IPS DF 6.9 (cell line): ENCODE data around the gene LRP8.

ENCODE experiments used
- DNase-seq: peaks from one replicate; pipeline ENCODE4 v3.0.0-alpha.2; 2013; ENCODE audit warnings: low read depth, low spot score
- H3K27ac ChIP-seq: one replicate; pipeline ENCODE4 v1.5.1; 2013; ENCODE audit warnings: low read length, control low read depth
- H3K27me3 ChIP-seq: 2 replicates; pipeline ENCODE4 v1.6.1; 2013; ENCODE audit warnings: mild to moderate bottlenecking, low read length; ENCODE audit not compliant: control insufficient read depth, insufficient read depth
- H3K36me3 ChIP-seq: 2 replicates; pipeline ENCODE4 v1.6.1; 2013; ENCODE audit warnings: low read length; ENCODE audit not compliant: control insufficient read depth, insufficient read depth
- H3K4me1 ChIP-seq: 2 replicates; pipeline ENCODE4 v1.6.1; 2013; ENCODE audit warnings: low read length; ENCODE audit not compliant: control insufficient read depth, insufficient read depth
- H3K4me3 ChIP-seq: 2 replicates; pipeline ENCODE4 v1.5.1; 2013; ENCODE audit warnings: mild to moderate bottlenecking, low read length
- H3K9me3 ChIP-seq: 2 replicates; pipeline ENCODE4 v1.6.1; 2013; ENCODE audit warnings: low read length, inconsistent platforms; ENCODE audit not compliant: control insufficient read depth, insufficient read depth
- WGBS: extraction: QIAGEN DNeasy Blood & Tissue Kit; methylation state at CpG from one replicate; pipeline ENCODE4 v1.1.7; 2013; ENCODE audit warnings: mixed read lengths, missing lambda C conversion rate; ENCODE audit not compliant: insufficient read length, insufficient coverage; 5-methylcytosine and 5-hydroxymethylcytosine counted together

Gene LRP8

GRCh38 chr1:53321366-53321765 is 6.5 kb downstream of the LRP8 start:
- no peak for DNase-seq
- peaks cover 2% of the 10 kb centered on the region; the same call in 1 of the 2 replicates for H3K4me1 ChIP-seq
- H3K4me3 ChIP-seq, result no peak overlapping the region
- WGBS, result no CpG with 5 or more reads among the region's 5 CpGs
- no peak overlapping the region for H3K27ac ChIP-seq
- H3K27me3 ChIP-seq, result no peaks in the 10 kb centered on the region
- peaks cover 23% of the 10 kb centered on the region for H3K36me3 ChIP-seq
- no peaks in the 10 kb centered on the region for H3K9me3 ChIP-seq

DNA sequence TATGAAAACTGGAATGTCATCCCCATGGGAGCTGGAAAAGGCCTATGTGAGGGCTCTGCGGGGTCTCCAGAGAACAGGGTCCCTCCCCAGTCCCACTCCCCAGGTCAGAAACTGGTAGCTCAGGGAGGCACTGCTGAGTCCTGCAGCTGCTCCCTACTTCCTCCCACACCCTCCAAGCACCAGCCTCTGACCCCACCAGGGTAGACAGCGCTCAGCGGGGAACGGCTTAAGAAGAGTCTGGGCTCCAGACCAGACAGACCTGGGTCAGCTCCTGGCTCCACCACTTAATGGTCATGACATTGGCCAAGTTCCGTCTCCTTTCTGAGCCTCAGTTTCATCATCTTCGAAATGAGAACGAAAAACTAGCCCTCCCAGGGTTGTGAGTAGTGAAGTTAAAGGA is 7.2 kb downstream of the LRP8 start:
- Histone ChIP-seq H3K9me3 (no peaks in the 10 kb centered on the region), H3K4me1 (peaks cover 2% of the 10 kb centered on the region; the same call in 1 of the 2 replicates), H3K27ac (no peak overlapping the region), H3K36me3 (peaks cover 23% of the 10 kb centered on the region), H3K4me3 (no peak overlapping the region), H3K27me3 (no peaks in the 10 kb centered on the region)
- no peak for DNase-seq
- no CpG with 5 or more reads among the region's 7 CpGs for WGBS

DNA sequence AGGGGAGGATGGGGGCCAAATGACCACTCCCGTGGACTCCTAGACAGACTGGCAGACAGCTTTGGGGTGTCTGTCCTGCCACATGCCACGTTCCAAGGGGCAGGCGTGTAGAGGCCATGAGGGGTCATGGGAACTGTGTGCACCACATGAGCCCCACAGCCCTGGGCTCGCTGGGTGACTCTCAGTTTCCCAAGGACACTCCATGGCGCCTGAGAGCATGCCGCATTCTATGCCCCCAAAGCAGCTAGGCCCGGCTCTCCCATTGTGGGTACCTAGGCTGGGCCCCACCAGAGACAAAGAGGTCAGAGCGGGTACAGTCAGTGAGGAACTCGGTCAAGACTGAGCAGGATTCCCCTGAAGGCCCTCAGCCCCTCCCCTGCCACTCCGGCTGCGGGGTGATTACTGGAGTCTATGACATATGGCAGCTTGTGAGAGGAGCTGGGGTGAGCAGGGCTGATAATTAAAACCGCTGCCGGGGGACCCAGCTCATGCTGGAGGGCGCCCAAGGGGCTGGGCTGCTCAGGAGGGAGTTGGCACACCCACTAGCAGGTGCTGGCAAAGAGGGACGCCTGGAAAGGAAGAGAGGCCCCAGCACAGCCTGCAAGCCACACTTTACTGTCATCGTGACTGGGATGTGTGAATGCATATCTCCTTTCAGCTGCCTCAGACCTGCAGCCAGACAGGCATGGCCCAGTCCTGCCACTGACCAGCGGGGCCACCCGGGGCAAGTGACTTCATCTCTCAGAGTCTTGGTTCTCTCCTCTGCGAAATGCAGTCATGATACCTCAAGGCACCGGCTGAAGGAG is 8.4 kb downstream of the LRP8 start:
- DNase-seq, result no peak
- WGBS, result no CpG with 5 or more reads among the region's 20 CpGs

DNA sequence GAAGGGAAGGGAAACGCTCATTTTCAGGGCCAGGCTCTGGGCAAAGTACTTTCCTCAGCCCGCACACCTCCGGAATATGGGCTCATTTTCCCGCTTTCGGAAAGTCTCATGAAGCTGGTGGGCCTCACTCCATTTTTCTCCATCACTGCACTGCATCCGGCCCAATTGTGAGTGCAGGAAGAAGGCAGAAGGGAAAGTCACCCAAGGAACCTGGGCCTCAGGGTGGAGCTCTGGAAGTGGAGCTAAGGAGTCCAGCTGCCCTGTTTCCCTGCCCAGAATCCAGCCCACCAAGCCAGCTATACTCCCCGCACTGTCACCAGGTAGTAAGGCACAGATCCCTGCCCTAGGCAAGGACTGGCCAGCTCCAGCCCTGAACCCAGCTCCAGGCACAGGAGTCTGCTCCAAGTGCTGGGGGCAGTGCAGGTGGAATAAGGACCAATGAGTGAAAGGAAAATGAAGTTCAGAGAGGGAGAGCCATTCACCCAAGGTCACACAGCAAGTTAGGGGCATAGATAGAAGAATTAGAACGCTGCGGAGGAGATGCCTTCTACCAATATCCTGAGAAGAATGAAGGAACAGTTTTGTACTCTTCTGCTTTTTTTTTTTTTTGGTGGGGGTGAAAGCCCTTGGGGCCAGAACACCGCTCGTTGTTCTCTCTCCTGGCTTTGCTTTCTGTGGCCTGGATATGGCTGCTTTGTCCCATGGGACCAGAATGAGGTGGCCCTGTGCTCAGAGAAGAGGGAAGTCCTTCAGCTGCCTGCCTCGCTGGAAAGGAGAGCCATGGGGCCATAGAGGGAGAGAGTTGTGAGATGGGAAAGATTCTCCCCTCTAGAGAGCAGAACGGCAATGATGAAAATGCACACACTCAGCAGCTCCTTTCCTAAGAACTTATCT is 10.0 kb downstream of the LRP8 start:
- DNase-seq, result no peak
- H3K36me3 ChIP-seq, result peaks cover 18% of the 10 kb centered on the region
- no CpG with 5 or more reads among the region's 13 CpGs for whole genome bisulfite sequencing

More for the DNA sequence above, 8.4 kb downstream of the LRP8 start:
- no peak overlapping the region for H3K4me3 ChIP-seq
- H3K36me3 ChIP-seq, result peaks cover 21% of the 10 kb centered on the region
- no peak overlapping the region for H3K27ac ChIP-seq
- no peaks in the 10 kb centered on the region for H3K9me3 ChIP-seq
- no peaks in the 10 kb centered on the region for H3K4me1 ChIP-seq
- no peaks in the 10 kb centered on the region for H3K27me3 ChIP-seq

DNA sequence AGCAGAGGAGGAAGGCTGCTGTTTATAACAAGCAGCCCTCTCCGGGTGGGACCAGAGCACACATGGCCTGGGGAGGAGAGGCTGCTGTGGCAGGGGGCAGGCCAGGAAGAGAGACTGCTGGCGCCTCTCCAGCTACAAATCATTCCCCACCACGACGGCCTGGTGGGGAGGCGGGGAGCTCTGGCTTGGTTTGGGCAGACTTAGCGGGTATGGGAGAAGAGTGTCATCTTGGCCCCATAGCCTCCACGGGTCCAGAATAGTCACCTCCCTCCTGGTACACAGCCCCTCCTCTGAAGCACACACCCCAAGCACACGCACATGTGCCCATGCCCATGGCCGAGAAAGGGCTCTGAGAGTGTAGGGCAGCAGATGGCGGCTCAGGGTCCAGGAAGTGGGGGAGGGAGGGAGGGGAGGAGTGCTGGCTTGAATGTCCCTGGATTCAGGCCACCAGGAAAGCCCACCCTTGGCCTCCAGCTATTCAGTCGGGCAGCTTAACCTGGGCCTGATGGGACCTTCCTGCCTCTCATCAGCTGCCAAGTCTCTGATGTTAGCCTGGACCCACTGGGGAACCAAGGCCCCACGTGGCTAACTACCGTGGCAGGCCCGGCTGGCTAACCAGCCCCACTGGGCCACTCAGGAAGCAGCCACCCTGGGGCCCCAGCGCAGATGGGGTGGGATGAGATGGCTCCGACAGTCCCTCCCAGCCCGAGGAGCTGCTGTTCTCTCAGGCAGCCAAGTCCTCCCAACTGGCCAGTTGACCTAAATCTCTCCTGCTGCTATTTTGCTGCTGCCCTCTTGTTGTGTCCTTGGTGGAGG is 10.9 kb downstream of the LRP8 start:
- DNase-seq, result no peak
- Histone ChIP-seq H3K4me3 (no peak overlapping the region), H3K4me1 (no peaks in the 10 kb centered on the region), H3K9me3 (no peaks in the 10 kb centered on the region), H3K36me3 (peaks cover 15% of the 10 kb centered on the region), H3K27ac (no peak overlapping the region), H3K27me3 (no peaks in the 10 kb centered on the region)
- WGBS, result no CpG with 5 or more reads among the region's 17 CpGs

More for the DNA sequence above, 10.0 kb downstream of the LRP8 start:
- Histone ChIP-seq H3K4me3 (no peak overlapping the region), H3K27me3 (no peaks in the 10 kb centered on the region), H3K27ac (no peak overlapping the region), H3K4me1 (no peaks in the 10 kb centered on the region), H3K9me3 (no peaks in the 10 kb centered on the region)

- WGBS, result no CpG with 5 or more reads among the region's 1 CpG
- H3K27ac ChIP-seq, result no peak overlapping the region
- no peak for DNase-seq
- no peaks in the 10 kb centered on the region for H3K27me3 ChIP-seq
- H3K9me3 ChIP-seq, result no peaks in the 10 kb centered on the region
- H3K4me3 ChIP-seq, result no peak overlapping the region
- H3K4me1 ChIP-seq, result no peaks in the 10 kb centered on the region
- peaks cover 12% of the 10 kb centered on the region for H3K36me3 ChIP-seq
Measured at GRCh38 chr1:53316424-53316765, 11.5 kb downstream of the LRP8 start.

GRCh38 chr1:53315456-53316423 is 12.1 kb downstream of the LRP8 start:
- no peaks in the 10 kb centered on the region for H3K9me3 ChIP-seq
- DNase-seq, result no peak
- H3K36me3 ChIP-seq, result peaks cover 10% of the 10 kb centered on the region
- no peak overlapping the region for H3K4me3 ChIP-seq
- no peaks in the 10 kb centered on the region for H3K27me3 ChIP-seq
- no CpG with 5 or more reads among the region's 10 CpGs for WGBS
- no peak overlapping the region for H3K27ac ChIP-seq
- H3K4me1 ChIP-seq, result no peaks in the 10 kb centered on the region

GRCh38 chr1:53315046-53315445 is 12.8 kb downstream of the LRP8 start:
- no peak for DNase-seq
- H3K4me3 ChIP-seq, result no peak overlapping the region
- no peak overlapping the region for H3K27ac ChIP-seq
- WGBS, result no CpG with 5 or more reads among the region's 3 CpGs
- no peaks in the 10 kb centered on the region for H3K4me1 ChIP-seq
- H3K27me3 ChIP-seq, result no peaks in the 10 kb centered on the region
- peaks cover 8% of the 10 kb centered on the region for H3K36me3 ChIP-seq
- no peaks in the 10 kb centered on the region for H3K9me3 ChIP-seq

GRCh38 chr1:53314606-53315005 is 13.3 kb downstream of the LRP8 start:
- WGBS, result no CpG with 5 or more reads among the region's 7 CpGs
- no peak overlapping the region for H3K4me3 ChIP-seq

More at GRCh38 chr1:53314606-53315005, 13.3 kb downstream of the LRP8 start:
- Histone ChIP-seq H3K4me1 (no peaks in the 10 kb centered on the region), H3K27me3 (no peaks in the 10 kb centered on the region), H3K36me3 (peaks cover 3% of the 10 kb centered on the region), H3K27ac (no peak overlapping the region), H3K9me3 (no peaks in the 10 kb centered on the region)
- no peak for DNase-seq
